Activated CD8-positive, alpha-beta memory T cell treated with anti-CD3 and anti-CD28 coated beads, Interleukin-2, amount 50 U/mL, for 48 hours (primary cell): Measurements from ENCODE around the gene MRTFB.

Experiments
- DNase-seq: peaks from one replicate; pipeline ENCODE4 v3.0.0-alpha.2; 2020

Gene MRTFB

GRCh38 chr16:14291286-14291685 lies 220.2 kb downstream of the MRTFB start:
- no peak for DNase-seq

DNA sequence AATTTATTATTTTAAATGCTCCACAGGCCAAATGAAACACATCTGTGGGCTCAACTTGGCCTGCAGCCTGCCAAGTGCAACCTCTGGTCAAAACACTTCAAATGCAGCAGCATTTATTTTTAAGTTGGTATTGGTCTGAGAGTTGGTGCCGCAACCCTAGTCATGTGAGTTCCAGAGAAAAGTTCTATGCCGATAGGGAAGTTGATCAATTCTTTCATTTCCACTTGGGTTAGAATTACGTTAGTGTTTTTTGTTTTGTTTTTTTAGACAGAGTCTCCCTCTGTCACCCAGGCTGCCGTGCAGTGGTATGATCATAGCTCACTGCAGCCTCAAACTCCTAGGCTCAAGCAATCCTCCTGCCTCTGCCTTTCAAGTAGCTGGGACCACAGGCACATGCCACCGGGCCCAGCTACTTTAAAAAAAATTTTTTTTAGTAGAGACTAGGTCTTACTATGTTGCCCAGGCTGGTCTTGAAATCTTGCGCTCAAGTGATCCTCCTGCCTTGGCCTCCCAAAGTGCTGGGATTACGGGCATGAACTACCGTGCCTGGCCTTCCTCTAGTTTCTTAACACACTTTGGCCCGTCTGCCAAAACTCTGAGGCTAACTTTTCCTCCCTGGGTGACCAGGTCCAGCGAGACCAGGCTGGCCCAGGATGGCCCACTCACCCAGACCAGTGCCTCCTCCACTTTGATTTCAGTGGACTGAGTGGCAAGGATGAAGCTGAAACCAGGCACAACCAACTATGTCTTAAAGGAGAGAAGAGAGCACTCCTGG lies 221.1 kb downstream of the MRTFB start:
- peak; percentile 34 for DNase-seq

GRCh38 chr16:14296663-14297062 lies 225.5 kb downstream of the MRTFB start:
- no peak for DNase-seq

- no peak for DNase-seq
Observed at GRCh38 chr16:14298374-14299122, 227.4 kb downstream of the MRTFB start.

GRCh38 chr16:14300705-14301168 lies 229.6 kb downstream of the MRTFB start:
- DNase-seq = no peak

DNA sequence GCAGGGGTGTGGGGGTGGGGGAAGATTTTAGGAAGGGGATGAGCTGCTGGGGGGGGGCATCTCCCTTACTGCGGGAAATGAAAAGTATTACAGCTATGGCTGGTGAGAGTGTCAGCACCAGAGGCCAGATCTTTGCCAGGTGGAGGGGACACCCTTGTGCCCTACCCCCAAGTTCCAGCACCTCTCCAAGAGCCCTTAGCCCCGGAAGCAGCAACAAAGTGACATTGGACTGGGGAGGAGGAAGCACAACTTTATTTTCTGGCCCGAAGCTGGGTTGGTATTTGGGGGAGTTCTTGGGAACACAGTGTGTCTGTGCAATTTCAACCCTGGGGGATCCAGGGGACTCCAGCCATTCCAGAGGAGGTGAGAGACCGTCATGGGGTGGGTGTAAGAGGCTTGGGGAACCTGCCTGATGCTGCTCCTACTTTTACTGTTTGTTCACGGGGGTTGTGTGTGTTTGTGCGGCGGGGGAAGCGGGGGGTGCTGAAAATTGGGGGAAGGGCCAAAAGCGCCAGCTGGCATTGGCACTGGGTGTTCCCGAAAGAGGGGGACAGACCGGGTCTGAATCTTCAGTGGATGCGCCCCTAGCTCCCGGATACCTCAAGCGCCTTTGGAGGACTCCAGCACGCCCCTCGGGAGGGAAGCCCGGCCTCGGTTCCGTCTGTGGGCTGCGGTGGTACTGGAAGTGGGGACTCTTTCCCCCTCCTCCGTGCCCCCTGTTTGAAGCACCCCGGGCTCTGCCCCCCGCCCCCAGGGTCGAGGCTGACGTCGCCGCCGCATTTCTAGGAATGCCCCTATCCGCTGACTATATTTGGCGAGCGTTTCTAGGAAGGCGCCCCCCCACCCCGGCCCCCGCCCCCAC lies 230.3 kb downstream of the MRTFB start:
- no peak for DNase-seq

GRCh38 chr16:14302031-14302398 lies 230.9 kb downstream of the MRTFB start:
- no peak for DNase-seq

GRCh38 chr16:14302399-14303181 lies 231.5 kb downstream of the MRTFB start:
- no peak for DNase-seq

DNA sequence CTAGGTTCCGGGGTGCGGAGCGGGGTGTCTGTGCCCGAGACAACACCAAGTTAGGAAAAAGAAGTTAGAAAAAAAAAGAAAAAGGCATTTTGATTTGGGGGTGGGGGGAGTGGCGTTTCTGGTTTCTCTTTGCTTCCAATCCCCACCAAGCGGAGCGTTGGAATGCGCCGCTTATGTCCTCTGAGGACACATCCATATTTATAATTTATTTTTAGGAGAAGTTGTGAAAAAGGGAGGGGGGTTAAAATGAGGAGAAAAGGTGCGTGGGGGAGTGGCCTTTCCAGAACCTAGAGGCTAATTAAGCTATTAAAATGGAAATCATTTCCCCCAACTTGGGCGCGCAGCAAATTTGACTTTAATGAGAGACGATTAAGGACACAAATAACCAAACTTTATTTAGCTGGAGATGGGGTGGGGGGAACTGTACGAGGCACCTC lies 232.1 kb downstream of the MRTFB start:
- DNase-seq = no peak

DNA sequence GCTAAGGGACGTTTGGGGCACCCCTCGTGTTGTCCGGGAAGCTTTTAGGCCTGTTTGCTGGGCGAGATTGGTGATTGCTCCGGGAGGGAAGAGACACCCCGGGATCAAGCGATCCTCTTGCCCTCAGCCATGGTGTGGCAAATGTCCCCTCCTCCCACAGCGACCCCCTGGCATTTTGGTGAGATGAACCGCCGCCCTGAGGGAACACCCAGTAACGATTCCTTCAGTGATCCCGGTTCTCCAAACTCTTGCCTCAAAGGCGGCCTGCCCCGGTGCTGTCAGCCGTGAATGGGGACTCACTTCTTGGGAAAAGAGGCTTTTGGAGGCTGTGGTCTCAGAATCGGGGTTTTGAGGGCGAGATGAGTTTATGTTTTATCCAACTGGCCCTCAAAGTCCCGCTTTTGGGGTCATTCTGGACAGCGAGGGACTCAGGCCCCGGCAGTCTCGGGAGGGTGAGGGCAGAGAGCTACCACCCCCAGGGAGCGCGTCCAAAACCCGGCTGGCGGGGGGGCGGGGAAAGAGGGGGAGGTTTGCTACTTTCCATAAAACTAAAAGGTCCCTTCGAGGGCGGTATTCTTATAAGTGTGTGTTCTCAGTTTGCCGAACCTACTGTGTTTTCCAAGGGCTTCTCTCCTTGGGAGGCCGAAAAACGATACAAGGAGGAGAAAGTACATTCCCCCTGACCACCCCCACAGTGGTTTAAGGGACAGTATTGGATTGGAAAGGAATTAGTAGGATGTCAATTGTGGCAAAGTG lies 232.7 kb downstream of the MRTFB start:
- DNase-seq = no peak

DNA sequence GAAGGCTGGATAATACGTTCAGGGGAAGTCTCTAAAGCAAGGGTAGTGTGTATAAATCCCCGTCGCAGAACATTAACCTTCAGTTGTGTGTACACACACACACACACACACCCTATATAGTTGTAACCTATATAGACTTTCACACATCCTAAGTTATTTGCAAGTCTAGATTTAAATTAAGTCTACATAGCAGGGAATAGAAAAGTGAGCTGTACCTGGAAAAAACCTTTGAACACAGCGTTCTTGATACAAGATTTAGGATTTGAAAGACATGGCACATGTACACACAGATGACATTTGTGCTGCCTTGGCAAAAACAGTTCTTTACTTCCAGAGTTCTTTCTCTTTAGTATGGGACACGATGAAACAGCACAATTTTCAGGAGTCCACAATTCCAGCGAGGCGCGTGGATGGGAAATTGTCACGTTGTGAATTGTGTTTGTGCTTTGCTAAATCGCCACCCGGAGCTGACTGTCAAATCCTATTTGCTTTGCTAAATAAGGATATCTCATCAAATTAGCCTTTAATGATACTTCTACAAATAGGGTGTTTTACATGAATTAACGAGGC lies 233.9 kb downstream of the MRTFB start:
- no peak for DNase-seq

DNA sequence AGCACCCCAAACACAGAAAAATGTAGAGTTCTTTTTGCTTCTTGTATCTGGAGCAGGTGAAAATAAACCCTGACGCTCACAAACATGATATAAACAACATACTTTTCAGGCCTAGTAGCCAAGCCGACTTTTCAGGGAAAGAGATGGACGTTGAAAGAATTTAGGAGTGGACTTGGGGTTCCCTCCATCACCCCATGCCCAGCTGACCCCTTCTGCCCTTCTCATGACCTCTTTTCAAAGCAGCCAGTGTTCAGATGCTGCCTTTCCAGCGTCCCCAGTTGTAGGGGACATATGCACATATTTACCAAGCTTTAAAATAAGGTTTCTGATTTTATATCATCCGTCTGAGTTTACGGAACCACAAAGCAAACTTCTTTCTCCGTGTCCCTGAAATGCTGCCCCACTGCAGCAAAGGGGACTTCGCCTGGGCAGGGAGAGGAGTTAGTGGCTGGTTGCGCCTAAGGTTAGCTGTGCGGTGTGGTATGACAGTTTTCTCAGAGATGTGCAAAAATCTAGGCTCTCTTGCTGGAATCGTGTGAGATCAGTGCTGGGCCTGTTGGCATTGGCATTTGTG lies 235.5 kb downstream of the MRTFB start:
- DNase-seq = no peak

DNA sequence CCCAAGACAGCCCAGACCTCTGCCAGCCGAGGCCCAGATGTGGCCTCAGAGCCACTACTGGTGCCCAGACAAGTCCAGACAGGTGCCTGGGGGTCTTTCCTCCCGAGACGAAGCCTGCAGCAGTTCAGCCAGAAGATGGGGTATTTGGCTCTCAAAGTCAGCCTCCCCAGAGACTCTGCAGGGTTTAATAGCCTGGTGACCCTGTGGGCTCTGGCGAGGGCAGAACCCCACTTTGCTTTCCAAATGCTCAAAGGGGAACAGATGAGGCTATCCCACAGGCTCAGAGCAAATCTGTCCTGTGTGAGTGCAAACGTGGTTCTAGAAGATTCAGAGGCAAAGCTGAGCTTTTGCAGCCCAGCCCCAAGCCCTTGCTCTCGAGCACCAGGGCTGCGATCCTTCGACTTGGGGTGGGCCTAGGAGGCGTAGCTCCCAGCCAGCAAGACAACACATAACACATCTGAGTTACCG lies 236.0 kb downstream of the MRTFB start:
- no peak for DNase-seq

DNA sequence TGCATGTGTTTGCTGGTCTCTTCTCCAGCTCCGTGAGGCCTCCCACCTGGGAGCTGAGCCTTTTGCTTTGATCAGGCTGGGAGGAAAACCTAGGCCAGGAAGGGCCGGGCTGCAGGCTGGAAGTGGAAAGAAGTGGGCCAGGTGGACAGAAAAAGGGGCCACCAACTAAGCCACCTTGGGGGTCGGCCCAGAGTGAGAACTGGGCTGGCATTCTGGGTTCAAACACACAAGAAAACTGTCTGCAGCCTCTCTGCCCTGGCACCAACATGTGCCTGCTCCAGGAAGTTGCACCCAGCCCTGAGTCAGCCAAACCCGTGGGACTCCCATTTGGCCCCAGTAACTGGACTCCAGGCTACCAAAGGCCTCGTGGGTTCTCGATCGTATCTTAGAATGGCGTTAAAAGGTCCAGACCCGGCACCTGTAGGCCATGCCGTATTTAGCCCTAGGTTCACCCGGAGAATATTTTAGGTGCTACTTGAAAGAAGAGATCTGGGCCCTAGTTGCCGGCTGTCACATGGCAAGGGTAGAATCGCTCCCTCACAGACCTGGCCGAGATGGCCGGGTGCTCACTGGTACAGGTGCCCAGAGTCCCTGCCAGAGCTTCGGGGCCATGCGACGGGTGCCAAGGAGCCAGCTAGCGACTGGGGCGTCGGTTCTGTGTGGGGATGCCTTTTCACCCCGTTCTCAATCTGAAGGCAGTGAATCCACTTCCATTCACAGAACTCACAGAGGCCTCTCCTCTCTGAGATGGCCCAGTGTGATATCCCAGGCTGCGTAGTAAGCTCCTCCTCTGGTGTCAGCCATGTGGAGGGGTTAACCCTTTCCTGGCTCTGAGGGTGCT lies 236.6 kb downstream of the MRTFB start:
- DNase-seq = no peak

DNA sequence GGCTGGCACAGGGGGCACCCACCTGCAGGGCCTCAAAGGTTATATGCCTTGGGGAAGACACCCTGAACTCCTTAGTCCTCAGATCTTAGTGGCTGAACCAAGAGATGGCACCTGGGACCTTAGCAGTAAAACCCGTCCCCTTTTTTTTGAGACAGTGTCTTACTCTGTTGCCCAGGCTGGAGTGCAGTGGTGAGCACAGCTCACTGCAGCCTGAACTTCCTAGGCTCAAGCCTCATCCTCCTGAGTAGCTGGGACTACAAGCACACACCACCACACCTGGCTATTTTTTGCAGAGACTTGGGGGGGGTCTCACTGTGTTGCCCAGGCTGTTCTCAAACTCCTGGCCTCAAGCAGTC lies 237.2 kb downstream of the MRTFB start:
- no peak for DNase-seq

DNA sequence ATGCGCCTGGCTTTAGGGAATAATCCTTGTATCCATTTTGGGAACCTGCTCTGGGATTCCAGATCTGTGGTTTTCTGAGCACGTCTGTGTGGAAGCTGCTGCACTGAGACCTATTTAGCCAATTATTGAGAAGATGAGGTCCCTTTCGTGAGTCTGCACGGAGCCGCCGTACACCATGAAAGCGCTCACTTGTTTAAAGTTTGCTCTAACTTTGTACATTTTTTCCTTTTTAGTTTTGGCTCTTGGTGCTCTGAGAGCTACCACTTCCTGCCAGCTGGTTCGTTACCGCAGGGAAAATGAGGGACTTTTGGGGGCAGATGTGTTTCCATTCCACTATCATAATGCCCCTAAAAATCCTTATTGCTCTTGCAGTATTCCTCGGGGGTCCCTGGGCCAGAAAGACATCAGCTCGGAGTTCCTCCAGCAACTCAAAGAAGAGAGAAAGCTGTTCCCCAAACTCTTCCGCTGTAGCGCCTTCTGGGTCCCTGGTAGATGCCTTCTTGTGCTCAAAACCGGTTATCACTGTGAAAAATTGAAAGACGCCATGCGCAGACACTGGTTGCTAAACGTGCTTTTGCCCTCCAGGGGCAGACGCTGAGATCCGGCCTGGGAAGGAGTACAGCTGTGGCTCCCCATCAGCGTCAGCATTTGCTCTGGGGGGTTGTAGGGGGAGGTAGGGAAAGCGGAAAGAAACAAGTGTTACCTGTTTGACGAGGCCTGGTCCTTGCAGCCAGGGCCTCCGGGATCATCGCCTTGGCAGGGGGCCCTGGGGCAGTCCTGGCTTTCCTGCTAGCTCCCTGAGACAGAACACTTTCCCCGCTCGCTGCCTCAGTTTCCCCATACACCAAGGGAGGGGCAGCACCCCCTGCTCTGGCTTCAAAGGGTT lies 238.1 kb downstream of the MRTFB start:
- DNase-seq = no peak

- DNase-seq = no peak
Observed at GRCh38 chr16:14309906-14310305, 238.8 kb downstream of the MRTFB start.

GRCh38 chr16:14310519-14310991 lies 239.4 kb downstream of the MRTFB start:
- DNase-seq = no peak

GRCh38 chr16:14314116-14314515 lies 243.0 kb downstream of the MRTFB start:
- DNase-seq = no peak
